Heart right ventricle (tissue), 16 donors: Measurements from ENCODE around the gene OVOL2. TPM values are rescaled to one million over a fixed set of nuclear protein-coding genes. Genes with fewer than 3 reads are reported as not detected.

Source experiments
- ATAC-seq, 8 donors: fragments of 200-7000 bp; cut with Tn5 transposase; one replicate each; pipeline ENCODE4 v1.9.1; 2020; ENCODE audit warnings: mild to moderate bottlenecking in 8 of 8, moderate library complexity in 8 of 8, moderate number of reproducible peaks in 1 of 8
- DNase-seq, 2 donors: peaks; one replicate each; pipeline ENCODE4 v3.0.0-alpha.2; 2020
- H3K27ac ChIP-seq, 10 donors: fragments of 200-600 bp; sonication (generic) in 2 of 10; one replicate each; pipeline versions ENCODE4 v1.5.0 to v1.8.0; 2020 to 2022; ENCODE audit warnings: mild to moderate bottlenecking in 3 of 10
- H3K27me3 ChIP-seq, 7 donors: fragments of 200-600 bp; one replicate each; pipeline ENCODE4 v1.8.0; 2021 to 2022; ENCODE audit warnings: mild to moderate bottlenecking in 2 of 7
- H3K36me3 ChIP-seq, 9 donors: fragments of 200-600 bp; sonication (generic) in 1 of 9; one replicate each; pipeline versions ENCODE4 v1.5.0 to v1.8.0; 2020 to 2022; ENCODE audit warnings: mild to moderate bottlenecking in 2 of 9
- H3K4me1 ChIP-seq, 9 donors: fragments of 200-600 bp; sonication (generic) in 1 of 9; one replicate each; pipeline versions ENCODE4 v1.5.0 to v1.8.0; 2020 to 2022; ENCODE audit warnings: mild to moderate bottlenecking in 4 of 9
- H3K4me3 ChIP-seq, 10 donors: fragments of 200-600 bp; sonication (generic) in 2 of 10; one replicate each; pipeline versions ENCODE4 v1.5.0 to v1.8.0; 2020 to 2022; ENCODE audit warnings: mild to moderate bottlenecking in 7 of 10, moderate library complexity in 2 of 10
- H3K9me3 ChIP-seq, 11 donors: fragments of 200-600 bp in 10 of 11; sonication (generic) in 2 of 11; one replicate each; pipeline versions ENCODE4 v1.5.0 to v1.8.0; 2013 to 2022; ENCODE audit warnings: mild to moderate bottlenecking in 2 of 11, control low read depth in 1 of 11, moderate library complexity in 1 of 11
- CTCF ChIP-seq, 9 donors: fragments of 200-600 bp; sonication (generic) in 2 of 9; IDR thresholded peaks; one replicate each; pipeline versions ENCODE4 v1.5.0 to v1.8.0; 2021 to 2022; ENCODE audit warnings: antibody characterized with exemption in 9 of 9, mild to moderate bottlenecking in 5 of 9, moderate library complexity in 1 of 9
- WGBS, 2 donors: extraction: QIAGEN DNeasy Blood & Tissue Kit; methylation state at CpG; one replicate each; pipeline ENCODE4 v1.1.7; 2013; ENCODE audit warnings: inconsistent platforms in 1 of 2; 5-methylcytosine and 5-hydroxymethylcytosine counted together
- intact Hi-C, 10 donors: fragments of 100-400 bp; cut with DNase I; formaldehyde crosslinking; loops; one replicate each; pipeline versions ENCODE4 v1.11.1 to v1.14.2; 2022
- polyA plus RNA-seq, 2 donors: library from polyadenylated mRNA; stranded (reverse); fragments of 200-250 nt; gene quantifications; one replicate each; pipeline ENCODE4 v1.2.3, GENCODE V29; 2013
- total RNA-seq, 10 donors: library from RNA; stranded (reverse); fragmentation: NEBNext Ultra II Directional in 3 of 10; extraction: Animal tissue kit (Norgen Biotek cat#: 25700) in 3 of 10; gene quantifications; one replicate each; pipeline versions ENCODE4 v1.2.1 to v1.2.4, GENCODE V29; 2021 to 2023
- donor health status: Arrhythmogenic right ventricular cardiomyopathy.
- donor health status: ischemic (EF 13 %, LVEDD 7.1; RV severe dilation, severe dysfunction).
- donor health status: healthy with polysubstance abuse.
- donor health status: DM: no; HTN: yes; CAD: no.
- donor health status: DM: no; HTN: no; CAD: no.
- donor health status: ischemic (EF 25% LVEDD 6.9; RV normal size, moderate dysfunction).
- donor health status: ischemic (EF 25% LVEDD 5.7; RV mildly dilated, moderate dysfunction).
- donor health status: healthy.
- donor health status: DM: yes; HTN: yes; CAD: no.
- donor health status: Ischemic cardiomyopathy.
- donor health status: ischemic (EF 35%, LVEDD 5.7; RV mildly dilated, moderate dysfunction).
- donor health status: nonischemic (EF 11% LVEDD 7.7; RV severe dilation, severe dysfunction).
- donor health status: DM: yes; HTN: yes; CAD: no.
- donor health status: PGD.
- donor health status: ischemic (EF 29% LVEDD 5.4; RV normal size, mild dysfunction).
- donor health status: nonischemic (EF 23%, LVEDD 6.1; RV moderate dilation, normal function).

The OVOL2 gene
- total and polyA plus RNA-seq, 12 donors, result not detected

DNA sequence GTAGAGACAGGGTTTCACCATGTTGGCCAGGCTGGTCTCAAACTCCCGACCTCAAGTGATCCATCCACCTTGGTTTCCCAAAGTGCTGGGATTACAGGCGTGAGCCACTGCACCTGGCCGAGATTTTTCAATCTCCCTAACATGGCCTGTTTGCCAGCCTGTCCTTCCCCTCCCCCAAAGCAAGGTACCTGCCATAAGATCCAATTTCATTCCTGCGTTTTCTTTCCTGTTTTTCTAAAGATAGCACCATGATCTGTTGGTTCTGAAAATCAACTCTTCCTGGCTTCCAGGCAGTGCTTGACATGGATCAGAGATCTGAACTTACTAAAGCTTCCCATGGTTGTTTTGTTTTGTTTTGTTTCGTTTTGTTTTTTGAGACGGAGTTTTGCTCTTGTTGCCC lies 81.4 kb downstream of the OVOL2 start:
- Histone ChIP-seq H3K4me3 (no peak overlapping the region), H3K4me1 (peaks cover 0 to 30% (median 25%) of the 10 kb centered on the region in 9 donors), H3K36me3 (peaks cover 0 to 64% (median 6%) of the 10 kb centered on the region in 9 donors), H3K9me3 (no peaks in the 10 kb centered on the region), H3K27me3 (no peaks in the 10 kb centered on the region), H3K27ac (no peak overlapping the region)
- DNase-seq (no peak), ATAC-seq (no peak)
- no peak for TF ChIP-seq CTCF (IDR thresholded peaks at IDR 0.05)
- intact Hi-C loops, result no loop called here
- 91 to 93% methylated on average over 6 of the region's 6 CpGs for WGBS, 2 donors

Other genes starting within 250 kb of the OVOL2 start
- gene SNX5, start 89.1 kb downstream of the OVOL2 start, total RNA-seq, result 10 to 100 TPM; 41.6 to 59.1 (median 47.3) TPM
- gene SNX5, start 89.1 kb downstream of the OVOL2 start, polyA plus RNA-seq, result 10 to 100 TPM; 29.0 to 55.5 TPM
- 10 to 100 TPM in 8 of 10 donors, 1 to 10 TPM in 2; 9.7 to 16.0 (median 12.9) TPM for gene MGME1, start 88.9 kb downstream of the OVOL2 start, total RNA-seq
- gene MGME1, start 88.9 kb downstream of the OVOL2 start, polyA plus RNA-seq, result 10 to 100 TPM in 1 of 2 donors, 1 to 10 TPM in 1; 6.0 to 14.1 TPM
- 10 to 100 TPM in 6 of 10 donors, 1 to 10 TPM in 4; 8.9 to 16.5 (median 10.8) TPM for gene KAT14, start 79.9 kb upstream of the OVOL2 start, total RNA-seq
- 1 to 10 TPM; 4.2 to 5.4 TPM for gene KAT14, start 79.9 kb upstream of the OVOL2 start, polyA plus RNA-seq
- 10 to 100 TPM in 9 of 10 donors, 1 to 10 TPM in 1; 9.2 to 14.5 (median 12.0) TPM for gene PET117, start 79.9 kb upstream of the OVOL2 start, total RNA-seq
- gene PET117, start 79.9 kb upstream of the OVOL2 start, polyA plus RNA-seq, result 10 to 100 TPM in 1 of 2 donors, 1 to 10 TPM in 1; 8.9 to 15.8 TPM
- gene ZNF133, start 230.6 kb upstream of the OVOL2 start, total RNA-seq, result 1 to 10 TPM; 4.9 to 7.2 (median 5.6) TPM
- gene ZNF133, start 230.6 kb upstream of the OVOL2 start, polyA plus RNA-seq, result 10 to 100 TPM in 1 of 2 donors, 1 to 10 TPM in 1; 7.2 to 16.6 TPM